Measurements from ENCODE around the gene WIPF1. TPM values are rescaled to one million over a fixed set of nuclear protein-coding genes. Genes with fewer than 3 reads are reported as not detected.

WIPF1 gene
- total RNA-seq, 3 donors from 2014 or later (not counting 1 experiment from before 2014, with no cell fraction given), result 508 to 640 (median 555) TPM

DNA sequence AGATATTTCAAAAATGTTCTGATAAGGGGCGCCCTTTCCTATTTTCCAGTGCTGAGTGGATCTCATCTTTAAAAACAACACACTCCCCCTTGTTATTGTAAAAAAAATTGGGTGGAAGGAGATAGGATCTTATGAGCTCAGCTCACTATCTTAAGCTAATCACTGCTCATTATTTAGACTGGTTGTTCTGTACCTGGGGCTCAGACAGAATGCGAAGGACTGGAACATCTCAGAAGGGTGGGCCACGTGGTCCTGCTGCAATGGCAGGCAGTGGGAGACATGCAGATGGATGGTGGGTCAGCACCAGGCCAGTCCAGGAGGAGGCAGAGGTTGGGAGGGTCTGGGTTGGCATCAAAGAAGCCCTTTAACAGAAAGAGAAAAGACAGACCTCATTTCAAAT, 62.5 kb downstream of the WIPF1 start:
- intact Hi-C loops (cut with micrococcal nuclease), result no loop called here
- H3K27me3 Mint-ChIP-seq (ENCODE audit: low read depth in 2 of 2), result peaks cover 10 to 24% of the 10 kb centered on the region in 2 donors

DNA sequence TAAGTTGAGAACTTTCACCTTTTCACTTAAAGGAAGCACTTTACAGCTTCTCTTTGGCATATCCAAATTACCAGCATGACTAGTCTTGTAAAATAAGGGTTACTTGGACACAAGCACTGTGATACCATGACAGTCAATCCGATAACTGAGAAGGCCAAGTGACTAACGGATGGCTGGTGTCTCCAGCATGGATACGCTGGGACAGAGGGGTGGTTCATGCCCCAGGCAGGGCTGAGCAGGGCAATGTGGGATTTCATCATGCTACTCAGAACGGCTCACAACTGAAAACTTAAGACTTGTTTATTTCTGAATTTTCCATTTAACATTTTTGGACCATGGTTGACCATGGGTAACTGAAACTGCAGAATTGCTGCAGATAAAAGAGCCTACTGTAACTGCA, 67.7 kb downstream of the WIPF1 start:
- 91% methylated on average over 4 of the region's 4 CpGs for WGBS (ENCODE audit: insufficient coverage)
- Mint-ChIP-seq H3K27me3 (ENCODE audit: low read depth in 2 of 2) (peaks cover 3 to 7% of the 10 kb centered on the region in 2 donors), H3K27ac (no peak overlapping the region), H3K4me1 (no peaks in the 10 kb centered on the region), H3K9me3 (no peaks in the 10 kb centered on the region), H3K4me3 (no peak overlapping the region), H3K36me3 (no peaks in the 10 kb centered on the region)
- intact Hi-C loops (cut with micrococcal nuclease), result no loop called here
- Histone ChIP-seq H3K36me3 (ENCODE audit: control insufficient read depth, insufficient read depth, low read length) (no peaks in the 10 kb centered on the region), H3K27me3 (ENCODE audit: control insufficient read depth, insufficient read depth, low read length) (no peaks in the 10 kb centered on the region), H3K4me1 (ENCODE audit: control insufficient read depth, insufficient read depth, low read length) (no peaks in the 10 kb centered on the region), H3K27ac (ENCODE audit: low read length) (no peak overlapping the region), H3K9me3 (ENCODE audit: control insufficient read depth, insufficient read depth, low read length) (no peaks in the 10 kb centered on the region), H3K4me3 (ENCODE audit: low read length) (no peak overlapping the region)
- TF ChIP-seq, protein P1, sequence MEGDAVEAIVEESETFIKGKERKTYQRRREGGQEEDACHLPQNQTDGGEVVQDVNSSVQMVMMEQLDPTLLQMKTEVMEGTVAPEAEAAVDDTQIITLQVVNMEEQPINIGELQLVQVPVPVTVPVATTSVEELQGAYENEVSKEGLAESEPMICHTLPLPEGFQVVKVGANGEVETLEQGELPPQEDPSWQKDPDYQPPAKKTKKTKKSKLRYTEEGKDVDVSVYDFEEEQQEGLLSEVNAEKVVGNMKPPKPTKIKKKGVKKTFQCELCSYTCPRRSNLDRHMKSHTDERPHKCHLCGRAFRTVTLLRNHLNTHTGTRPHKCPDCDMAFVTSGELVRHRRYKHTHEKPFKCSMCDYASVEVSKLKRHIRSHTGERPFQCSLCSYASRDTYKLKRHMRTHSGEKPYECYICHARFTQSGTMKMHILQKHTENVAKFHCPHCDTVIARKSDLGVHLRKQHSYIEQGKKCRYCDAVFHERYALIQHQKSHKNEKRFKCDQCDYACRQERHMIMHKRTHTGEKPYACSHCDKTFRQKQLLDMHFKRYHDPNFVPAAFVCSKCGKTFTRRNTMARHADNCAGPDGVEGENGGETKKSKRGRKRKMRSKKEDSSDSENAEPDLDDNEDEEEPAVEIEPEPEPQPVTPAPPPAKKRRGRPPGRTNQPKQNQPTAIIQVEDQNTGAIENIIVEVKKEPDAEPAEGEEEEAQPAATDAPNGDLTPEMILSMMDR (IDR thresholded peaks at IDR 0.05), result no peak
- ATAC-seq, result no peak
- DNase-seq, result no peak

More for the DNA sequence above, 62.5 kb downstream of the WIPF1 start:
- peaks cover 2% of the 10 kb centered on the region for H3K27me3 ChIP-seq (ENCODE audit: control insufficient read depth, insufficient read depth, low read length)
- WGBS (ENCODE audit: insufficient coverage), result 77% methylated on average over 2 of the region's 3 CpGs
- no peaks in the 10 kb centered on the region for H3K4me1 Mint-ChIP-seq
- no peaks in the 10 kb centered on the region for H3K4me1 ChIP-seq (ENCODE audit: control insufficient read depth, insufficient read depth, low read length)
- H3K36me3 Mint-ChIP-seq, result no peaks in the 10 kb centered on the region
- H3K4me3 ChIP-seq (ENCODE audit: low read length), result no peak overlapping the region
- H3K9me3 Mint-ChIP-seq, result no peaks in the 10 kb centered on the region
- no peaks in the 10 kb centered on the region for H3K36me3 ChIP-seq (ENCODE audit: control insufficient read depth, insufficient read depth, low read length)
- no peak overlapping the region for H3K27ac ChIP-seq (ENCODE audit: low read length)
- no peaks in the 10 kb centered on the region for H3K9me3 ChIP-seq (ENCODE audit: control insufficient read depth, insufficient read depth, low read length)
- no peak overlapping the region for H3K27ac Mint-ChIP-seq
- DNase-seq (no peak), ATAC-seq (no peak)
- H3K4me3 Mint-ChIP-seq, result no peak overlapping the region
- TF ChIP-seq, protein P1 (IDR thresholded peaks at IDR 0.05), result no peak

DNA sequence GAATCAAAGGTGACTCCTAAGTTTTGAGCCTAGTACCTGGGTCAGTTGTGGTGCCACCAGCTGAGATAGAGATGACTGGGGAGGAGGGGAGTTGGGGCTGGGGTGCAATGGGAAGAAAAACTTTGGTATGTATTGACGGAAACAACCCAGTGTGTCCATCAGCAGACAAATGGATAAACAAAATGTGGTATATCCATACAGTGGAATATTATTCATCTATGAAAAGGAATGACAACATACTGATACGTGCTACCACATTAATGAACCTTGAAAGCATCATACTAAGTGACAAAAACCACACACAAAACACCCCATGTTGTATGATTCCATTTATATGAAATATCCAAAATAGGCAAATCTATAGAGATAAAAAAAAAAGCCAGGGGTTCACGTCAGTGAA, 69.6 kb downstream of the WIPF1 start:
- 95% methylated on average over 2 of the region's 3 CpGs for WGBS (ENCODE audit: insufficient coverage)
- intact Hi-C loops (cut with micrococcal nuclease), result no loop called here
- peaks cover 6 to 7% of the 10 kb centered on the region in 2 donors for H3K27me3 Mint-ChIP-seq (ENCODE audit: low read depth in 2 of 2)

More for the DNA sequence above, 69.6 kb downstream of the WIPF1 start:
- ATAC-seq (no peak), DNase-seq (no peak)
- Mint-ChIP-seq H3K27ac (no peak overlapping the region), H3K4me3 (no peak overlapping the region), H3K36me3 (no peaks in the 10 kb centered on the region), H3K9me3 (no peaks in the 10 kb centered on the region), H3K4me1 (peaks cover 4 to 5% of the 10 kb centered on the region in 2 donors)
- Histone ChIP-seq H3K4me3 (ENCODE audit: low read length) (no peak overlapping the region), H3K27ac (ENCODE audit: low read length) (no peak overlapping the region), H3K9me3 (ENCODE audit: control insufficient read depth, insufficient read depth, low read length) (no peaks in the 10 kb centered on the region), H3K4me1 (ENCODE audit: control insufficient read depth, insufficient read depth, low read length) (no peaks in the 10 kb centered on the region), H3K27me3 (ENCODE audit: control insufficient read depth, insufficient read depth, low read length) (no peaks in the 10 kb centered on the region), H3K36me3 (ENCODE audit: control insufficient read depth, insufficient read depth, low read length) (no peaks in the 10 kb centered on the region)
- TF ChIP-seq, protein P1 (IDR thresholded peaks at IDR 0.05), result no peak
